Neural cell (in vitro differentiated cells): ENCODE measurements around the gene TPRG1L. TPM values are rescaled to one million over a fixed set of nuclear protein-coding genes. Genes with fewer than 3 reads are reported as not detected.

Experiments used
- H2AFZ ChIP-seq: fragments of 200-600, 300-800 bp; sonication (generic), shearing (Covaris generic); 2 replicates; pipeline ENCODE4 v1.6.0; 2014; ENCODE audit warnings: low read depth, mild to moderate bottlenecking, antibody characterized with exemption, low read length, moderate library complexity
- H3F3A ChIP-seq: fragments of 200-600 bp; shearing (Covaris generic); 2 replicates; pipeline ENCODE4 v1.6.1; 2016; ENCODE audit warnings: mild to moderate bottlenecking, moderate library complexity, mixed read lengths, antibody characterized with exemption, low read length; ENCODE audit not compliant: insufficient read depth, poor library complexity, severe bottlenecking
- H3K27ac ChIP-seq: fragments of 200-600, 300-800 bp; sonication (generic), shearing (Covaris generic); 2 replicates; pipeline ENCODE4 v1.5.1; 2014; ENCODE audit warnings: mild to moderate bottlenecking, low read length, moderate library complexity
- H3K27me3 ChIP-seq: fragments of 300-800, 200-600 bp; sonication (generic), shearing (Covaris generic); 2 replicates; pipeline ENCODE4 v1.6.0; 2014; ENCODE audit warnings: mild to moderate bottlenecking, low read depth, low read length, moderate library complexity; ENCODE audit not compliant: insufficient read depth
- H3K36me3 ChIP-seq: fragments of 300-800, 200-600 bp; sonication (generic), shearing (Covaris generic); 2 replicates; pipeline ENCODE4 v1.5.1; 2014; ENCODE audit warnings: mild to moderate bottlenecking, antibody characterized with exemption, low read length, moderate library complexity; ENCODE audit not compliant: insufficient read depth
- H3K4me2 ChIP-seq: fragments of 300-800, 200-600 bp; sonication (generic), shearing (Covaris generic); 2 replicates; pipeline ENCODE4 v1.6.0; 2014; ENCODE audit warnings: mild to moderate bottlenecking, low read length
- H3K4me3 ChIP-seq: fragments of 300-800, 200-600 bp; sonication (generic), shearing (Covaris generic); 2 replicates; pipeline ENCODE4 v1.5.1; 2014; ENCODE audit warnings: mild to moderate bottlenecking, low read length, moderate library complexity
- H3K79me2 ChIP-seq: fragments of 200-600 bp; shearing (Covaris generic); replicated peaks from 2 replicates; pipeline ENCODE4 v1.6.0; 2014; ENCODE audit warnings: mild to moderate bottlenecking, low read length, moderate library complexity; ENCODE audit not compliant: insufficient read depth
- H3K9ac ChIP-seq: fragments of 300-800, 200-600 bp; sonication (generic), shearing (Covaris generic); 2 replicates; pipeline ENCODE4 v1.6.1; 2016; ENCODE audit warnings: mild to moderate bottlenecking, low read length, mixed read lengths
- H3K9me2 ChIP-seq: fragments of 200-600 bp; shearing (Covaris generic); 2 replicates; pipeline ENCODE4 v1.6.1; 2016; ENCODE audit warnings: mild to moderate bottlenecking, low read length, mixed read lengths; ENCODE audit not compliant: insufficient read depth
- H3K9me3 ChIP-seq: fragments of 200-600, 300-800 bp; sonication (generic), shearing (Covaris generic); 2 replicates; pipeline ENCODE4 v1.6.1; 2016; ENCODE audit warnings: mild to moderate bottlenecking, mixed run types, low read length, moderate library complexity, mixed read lengths
- H4K20me1 ChIP-seq: fragments of 200-600 bp; shearing (Covaris generic); 2 replicates; pipeline ENCODE4 v1.6.1; 2016; ENCODE audit warnings: mild to moderate bottlenecking, mixed run types; ENCODE audit not compliant: insufficient read depth
- CTCF ChIP-seq: fragments of 450-650 bp; IDR thresholded peaks from 2 replicates; pipeline ENCODE4 v1.5.1; 2014; ENCODE audit warnings: antibody characterized with exemption, mild to moderate bottlenecking, moderate library complexity; ENCODE audit not compliant: poor library complexity, severe bottlenecking
- EP300 ChIP-seq: fragments of 450-650 bp; conservative IDR thresholded peaks from 2 replicates; pipeline ENCODE4 v1.6.1; 2014; ENCODE audit warnings: antibody characterized with exemption, mild to moderate bottlenecking, moderate library complexity; ENCODE audit not compliant: poor library complexity, severe bottlenecking
- EZH2 ChIP-seq: fragments of 200-600, 300-800 bp; shearing (Covaris generic), sonication (generic); IDR thresholded peaks from 2 replicates; pipeline ENCODE4 v1.6.1; 2014; ENCODE audit warnings: antibody characterized with exemption, low read length, borderline replicate concordance, mild to moderate bottlenecking; ENCODE audit not compliant: insufficient read depth, poor library complexity, severe bottlenecking
- MXI1 ChIP-seq: fragments of 450-650 bp; conservative IDR thresholded peaks from 2 replicates; pipeline ENCODE4 v1.6.1; 2014; ENCODE audit warnings: antibody characterized with exemption, mild to moderate bottlenecking; ENCODE audit not compliant: poor library complexity, severe bottlenecking
- POLR2AphosphoS5 ChIP-seq: IDR thresholded peaks from 2 replicates; pipeline ENCODE4 v1.6.1; 2012
- RAD21 ChIP-seq: fragments of 450-650 bp; conservative IDR thresholded peaks from 2 replicates; pipeline ENCODE4 v1.6.1; 2014; ENCODE audit warnings: antibody characterized with exemption, mild to moderate bottlenecking, moderate library complexity
- SMC3 ChIP-seq: fragments of 450-650 bp; conservative IDR thresholded peaks from 2 replicates; pipeline ENCODE4 v1.6.1; 2014; ENCODE audit warnings: antibody characterized with exemption, mild to moderate bottlenecking, moderate library complexity; ENCODE audit not compliant: poor library complexity
- TAF1 ChIP-seq: IDR thresholded peaks from 2 replicates; pipeline ENCODE4 v1.6.1; 2012; ENCODE audit warnings: low read depth
- polyA plus RNA-seq: library from polyadenylated mRNA; depleted of rRNA; stranded (reverse); fragments of >200 nt; gene quantifications from 2 replicates; pipeline ENCODE4 v1.2.3, GENCODE V29; 2014
- TF ChIP-seq, protein P1 (sequence below): IDR thresholded peaks from 2 replicates; pipeline ENCODE4 v1.6.1; 2012; ENCODE audit warnings: borderline replicate concordance

The TPRG1L gene
- polyA plus RNA-seq, 1 donor from 2014 or later, result 22.4 TPM

- Histone ChIP-seq H3K36me3 (no peaks in the 10 kb centered on the region), H3K4me3 (no peak overlapping the region), H3K9me3 (no peaks in the 10 kb centered on the region), H4K20me1 (no peaks in the 10 kb centered on the region), H3K9me2 (no peaks in the 10 kb centered on the region), H3K27me3 (no peaks in the 10 kb centered on the region), H2AFZ (no peak overlapping the region), H3K9ac (no peak overlapping the region), H3K4me2 (no peak overlapping the region), H3F3A (no peaks in the 10 kb centered on the region), H3K27ac (no peak overlapping the region), H3K79me2 (no peaks in the 10 kb centered on the region)
- TF ChIP-seq RAD21, result no peak
- no peak for TF ChIP-seq POLR2AphosphoS5
- no peak for TF ChIP-seq EZH2
- TF ChIP-seq MXI1, result no peak
- TF ChIP-seq EP300, result no peak
- no peak for TF ChIP-seq SMC3
- TF ChIP-seq CTCF, result no peak
- TF ChIP-seq, protein P1, sequence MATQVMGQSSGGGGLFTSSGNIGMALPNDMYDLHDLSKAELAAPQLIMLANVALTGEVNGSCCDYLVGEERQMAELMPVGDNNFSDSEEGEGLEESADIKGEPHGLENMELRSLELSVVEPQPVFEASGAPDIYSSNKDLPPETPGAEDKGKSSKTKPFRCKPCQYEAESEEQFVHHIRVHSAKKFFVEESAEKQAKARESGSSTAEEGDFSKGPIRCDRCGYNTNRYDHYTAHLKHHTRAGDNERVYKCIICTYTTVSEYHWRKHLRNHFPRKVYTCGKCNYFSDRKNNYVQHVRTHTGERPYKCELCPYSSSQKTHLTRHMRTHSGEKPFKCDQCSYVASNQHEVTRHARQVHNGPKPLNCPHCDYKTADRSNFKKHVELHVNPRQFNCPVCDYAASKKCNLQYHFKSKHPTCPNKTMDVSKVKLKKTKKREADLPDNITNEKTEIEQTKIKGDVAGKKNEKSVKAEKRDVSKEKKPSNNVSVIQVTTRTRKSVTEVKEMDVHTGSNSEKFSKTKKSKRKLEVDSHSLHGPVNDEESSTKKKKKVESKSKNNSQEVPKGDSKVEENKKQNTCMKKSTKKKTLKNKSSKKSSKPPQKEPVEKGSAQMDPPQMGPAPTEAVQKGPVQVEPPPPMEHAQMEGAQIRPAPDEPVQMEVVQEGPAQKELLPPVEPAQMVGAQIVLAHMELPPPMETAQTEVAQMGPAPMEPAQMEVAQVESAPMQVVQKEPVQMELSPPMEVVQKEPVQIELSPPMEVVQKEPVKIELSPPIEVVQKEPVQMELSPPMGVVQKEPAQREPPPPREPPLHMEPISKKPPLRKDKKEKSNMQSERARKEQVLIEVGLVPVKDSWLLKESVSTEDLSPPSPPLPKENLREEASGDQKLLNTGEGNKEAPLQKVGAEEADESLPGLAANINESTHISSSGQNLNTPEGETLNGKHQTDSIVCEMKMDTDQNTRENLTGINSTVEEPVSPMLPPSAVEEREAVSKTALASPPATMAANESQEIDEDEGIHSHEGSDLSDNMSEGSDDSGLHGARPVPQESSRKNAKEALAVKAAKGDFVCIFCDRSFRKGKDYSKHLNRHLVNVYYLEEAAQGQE, result no peak
- TF ChIP-seq TAF1, result no peak
Measured at GRCh38 chr1:3618531-3618880, 6.3 kb upstream of the TPRG1L start.

DNA sequence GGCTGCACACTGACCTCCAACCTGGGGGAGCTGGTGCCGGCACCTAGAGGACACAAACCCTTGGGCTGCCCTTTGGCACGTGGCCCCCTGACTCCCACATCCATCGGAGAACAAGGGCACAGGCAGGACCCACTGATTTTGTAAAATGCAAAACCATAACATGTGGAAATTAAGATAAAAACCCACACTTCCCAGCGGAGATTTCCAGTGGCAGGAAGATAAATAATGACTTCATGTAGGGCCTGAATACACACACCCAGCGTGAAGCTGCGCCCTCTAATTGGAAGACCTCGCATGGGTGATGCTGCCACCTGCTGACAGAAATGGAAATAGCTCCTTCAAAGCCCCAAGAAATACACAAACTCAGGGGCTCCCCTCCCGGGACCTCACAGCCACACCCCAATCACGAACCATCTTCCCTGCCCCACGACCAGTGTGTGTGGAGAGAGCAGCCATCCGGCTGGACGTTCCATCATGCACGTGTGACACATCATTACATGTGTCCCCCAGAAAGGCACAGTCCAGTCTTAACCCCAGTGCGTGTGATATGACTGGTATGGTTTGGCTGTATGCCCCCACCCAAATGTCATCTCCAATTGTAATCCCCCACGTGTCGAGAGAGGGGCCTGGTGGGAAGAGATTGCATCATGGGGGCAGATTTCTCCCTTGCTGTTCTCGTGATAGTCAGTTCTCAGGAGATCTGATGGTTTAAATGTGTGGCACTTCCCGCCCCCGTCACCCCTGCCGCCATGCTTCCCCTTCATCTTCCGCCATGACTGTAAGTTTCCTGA lies 5.7 kb upstream of the TPRG1L start:
- Histone ChIP-seq H3K79me2 (peaks cover 3% of the 10 kb centered on the region), H3K27me3 (no peaks in the 10 kb centered on the region), H3K9me3 (no peaks in the 10 kb centered on the region), H3K9ac (no peak overlapping the region), H3K4me2 (no peak overlapping the region), H2AFZ (no peak overlapping the region), H4K20me1 (no peaks in the 10 kb centered on the region), H3K36me3 (no peaks in the 10 kb centered on the region), H3K9me2 (no peaks in the 10 kb centered on the region), H3F3A (no peaks in the 10 kb centered on the region), H3K4me3 (no peak overlapping the region), H3K27ac (no peak overlapping the region)
- no peak for TF ChIP-seq POLR2AphosphoS5
- TF ChIP-seq RAD21, result peak; percentile 86
- TF ChIP-seq TAF1, result no peak
- TF ChIP-seq EZH2, result no peak
- peak; percentile 93 for TF ChIP-seq CTCF
- TF ChIP-seq MXI1, result no peak
- peak; percentile 98 for TF ChIP-seq SMC3
